CD4-positive, alpha-beta T cell treated with Interleukin-15 for 1 hour (primary cell): ENCODE results near the gene MTMR12.

Experiments used
- DNase-seq: peaks from one replicate; pipeline ENCODE4 v3.0.0-alpha.2; 2020

Gene MTMR12

GRCh38 chr5:32274548-32275395 lies 38.0 kb downstream of the MTMR12 start:
- DNase-seq = no peak

GRCh38 chr5:32273821-32274220 lies 38.9 kb downstream of the MTMR12 start:
- no peak for DNase-seq

GRCh38 chr5:32272746-32273145 lies 40.0 kb downstream of the MTMR12 start:
- no peak for DNase-seq

GRCh38 chr5:32270946-32271345 lies 41.8 kb downstream of the MTMR12 start:
- DNase-seq = no peak

GRCh38 chr5:32270178-32270577 lies 42.6 kb downstream of the MTMR12 start:
- no peak for DNase-seq

- no peak for DNase-seq
Observed at GRCh38 chr5:32265902-32266301, 46.8 kb downstream of the MTMR12 start.

GRCh38 chr5:32264957-32265572 lies 47.7 kb downstream of the MTMR12 start:
- no peak for DNase-seq

GRCh38 chr5:32263684-32264083 lies 49.1 kb downstream of the MTMR12 start:
- DNase-seq = no peak

GRCh38 chr5:32261198-32261597 lies 51.5 kb downstream of the MTMR12 start:
- DNase-seq = no peak

- no peak for DNase-seq
Observed at GRCh38 chr5:32259033-32259432, 53.7 kb downstream of the MTMR12 start.

GRCh38 chr5:32258424-32258823 lies 54.3 kb downstream of the MTMR12 start:
- no peak for DNase-seq

GRCh38 chr5:32255540-32255900 lies 57.2 kb downstream of the MTMR12 start:
- DNase-seq = no peak

- DNase-seq = no peak
Observed at GRCh38 chr5:32254881-32255539, 57.7 kb downstream of the MTMR12 start.

GRCh38 chr5:32251871-32252458 lies 60.8 kb downstream of the MTMR12 start:
- no peak for DNase-seq

GRCh38 chr5:32249668-32250067 lies 63.1 kb downstream of the MTMR12 start:
- no peak for DNase-seq

- no peak for DNase-seq
Observed at GRCh38 chr5:32245742-32246141, 67.0 kb downstream of the MTMR12 start.

- no peak for DNase-seq
Observed at GRCh38 chr5:32244017-32244416, 68.7 kb downstream of the MTMR12 start.

- peak; percentile 47 for DNase-seq
Observed at GRCh38 chr5:32241034-32241783, 71.5 kb downstream of the MTMR12 start.

GRCh38 chr5:32239385-32239784 lies 73.4 kb downstream of the MTMR12 start:
- DNase-seq = no peak

GRCh38 chr5:32233696-32234447 lies 78.9 kb downstream of the MTMR12 start:
- no peak for DNase-seq

GRCh38 chr5:32233220-32233695 lies 79.5 kb downstream of the MTMR12 start:
- no peak for DNase-seq
